Measurements from ENCODE around the gene COPA.
A peak's percentile ranks its signal among the peaks of the same experiment; 100 is the strongest.

Gene COPA

DNA sequence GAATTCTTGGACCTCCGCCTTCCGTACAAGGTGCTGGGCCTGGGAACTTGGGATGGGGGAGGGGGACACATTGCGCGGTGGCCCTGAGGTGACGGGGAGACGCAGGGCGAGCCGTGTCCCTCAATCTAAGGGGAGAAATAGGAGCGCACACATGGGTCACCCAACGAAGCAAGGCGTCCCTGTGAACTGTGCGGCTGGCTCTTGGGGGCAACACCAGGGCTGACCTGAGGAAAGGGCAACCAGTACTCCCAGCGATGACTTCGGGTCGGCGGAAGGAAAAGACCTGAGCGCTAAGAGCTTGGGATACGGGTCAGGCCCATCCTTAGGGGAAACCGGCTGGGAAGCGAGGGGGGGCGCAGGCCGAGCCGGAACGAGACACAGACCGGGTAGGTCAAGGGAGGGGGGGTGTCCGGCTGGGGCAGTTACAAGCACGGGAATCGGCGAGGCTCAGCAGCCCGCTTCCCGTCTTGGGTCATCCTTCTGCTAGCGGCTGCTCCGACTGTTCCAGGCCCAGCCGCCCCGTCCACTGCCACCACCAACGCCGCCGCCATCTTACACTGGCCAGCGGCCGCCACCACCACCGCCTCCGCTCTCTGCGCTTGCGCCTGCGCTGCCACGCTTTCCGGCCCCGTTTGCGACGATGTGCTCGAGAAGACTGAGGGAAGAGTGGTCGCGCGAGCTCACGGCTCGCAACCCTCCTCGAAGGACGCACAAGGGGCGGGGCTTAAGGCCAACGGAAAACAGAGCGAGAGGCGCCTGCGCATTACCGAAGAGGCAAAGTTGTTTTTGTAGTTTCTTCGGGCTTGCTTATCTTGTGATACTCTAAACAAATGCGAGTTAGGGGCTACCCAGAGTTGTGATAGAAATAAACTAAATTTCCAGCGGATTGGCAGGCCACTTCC is 80.9 kb downstream of the COPA start, which contains the start of gene DCAF8:
DCAF8 (minus strand) TSS at position 657 of the 902 bp plus-strand sequence. CDS start 18,541 bp downstream, outside the sequence.
- DNase-seq: peak; percentile 94

DNA sequence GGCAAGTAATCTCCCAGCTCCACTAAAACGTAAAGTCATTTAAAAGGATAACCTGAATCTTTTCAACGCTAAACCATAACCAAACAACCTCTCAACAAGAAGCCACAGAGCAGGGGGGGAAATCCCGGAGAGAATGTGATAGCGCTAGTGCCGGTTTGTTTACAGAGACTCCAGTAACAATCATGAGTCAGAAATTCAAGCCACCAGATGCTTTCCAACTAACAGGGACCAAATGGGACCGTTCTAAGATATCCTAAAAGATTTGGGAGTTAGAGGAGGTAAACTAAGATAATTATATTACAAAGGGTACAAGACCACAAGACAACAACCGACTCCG is 81.5 kb downstream of the COPA start:
- no peak for DNase-seq

DNA sequence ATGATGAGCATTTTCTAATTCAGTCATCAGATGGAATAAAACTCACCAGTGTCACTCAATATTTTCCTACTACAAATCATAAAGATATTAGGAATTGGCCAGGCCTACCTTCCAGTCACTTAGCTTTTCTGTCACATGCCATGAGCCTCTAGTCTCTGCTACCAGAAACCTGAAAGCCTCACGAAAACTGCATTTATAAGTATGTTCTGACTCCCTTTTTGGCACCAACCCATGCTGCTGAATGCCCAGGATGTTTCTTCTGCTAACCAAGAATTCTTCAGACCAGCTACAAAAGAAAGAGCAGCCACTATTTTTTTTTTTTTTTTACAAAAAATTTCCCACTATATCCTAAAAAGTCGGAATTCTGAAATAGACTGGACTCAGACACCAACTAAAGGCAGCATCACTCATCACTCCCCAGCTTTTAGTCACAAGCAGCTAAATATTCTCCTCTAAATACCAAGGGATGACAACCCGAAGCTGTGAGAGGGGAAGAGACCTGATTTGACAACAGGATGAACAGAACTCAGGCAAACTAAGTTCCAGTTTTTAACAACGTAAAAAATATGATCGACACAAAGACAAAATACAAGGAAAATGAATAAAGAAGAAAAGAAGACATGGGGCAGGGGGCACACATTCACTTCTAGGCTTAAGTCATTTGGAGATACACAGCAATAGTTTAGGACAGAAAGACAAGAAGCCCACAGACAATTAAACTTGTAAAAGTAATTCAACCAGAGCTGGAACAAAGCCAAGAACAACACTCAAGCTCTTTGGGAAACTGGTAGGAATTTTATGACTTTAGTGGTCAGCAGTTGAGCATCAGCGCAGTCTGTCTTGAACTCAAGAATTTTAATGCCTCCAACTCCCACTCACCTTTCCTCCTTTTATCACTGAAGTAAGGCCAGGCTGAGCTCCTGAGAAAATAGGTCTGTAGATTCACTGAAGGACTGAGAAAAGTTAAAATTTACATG is 82.4 kb downstream of the COPA start:
- no peak for DNase-seq

DNA sequence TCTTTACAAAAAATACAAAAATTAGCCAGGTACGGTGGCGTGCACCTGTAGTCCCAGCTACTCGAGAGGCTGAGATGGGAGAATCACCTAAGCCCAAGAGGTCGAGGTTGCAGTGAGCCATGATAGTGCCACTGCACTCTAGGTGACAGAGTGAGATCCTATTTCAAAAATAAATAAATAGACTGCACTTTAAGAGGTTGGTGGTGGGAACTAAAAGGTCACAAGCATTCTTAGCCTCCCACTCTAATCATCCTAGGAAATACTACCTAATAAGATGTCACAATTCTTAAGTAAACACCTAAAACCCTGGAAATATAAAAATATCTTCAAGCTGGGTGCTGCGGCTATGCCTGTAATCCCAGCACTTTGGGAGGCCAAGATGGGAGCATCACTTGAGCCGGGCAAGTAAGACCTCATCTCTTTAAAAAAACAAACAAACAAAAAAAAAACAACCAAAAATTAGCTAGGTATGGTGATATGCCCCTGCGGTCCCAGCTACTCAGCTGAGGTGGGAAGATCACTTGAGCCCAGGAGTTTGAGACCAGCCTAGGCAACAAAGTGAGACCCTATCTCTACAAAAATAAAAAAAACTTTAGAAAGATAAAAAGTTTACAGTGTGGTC is 84.8 kb downstream of the COPA start:
- no peak for DNase-seq

DNA sequence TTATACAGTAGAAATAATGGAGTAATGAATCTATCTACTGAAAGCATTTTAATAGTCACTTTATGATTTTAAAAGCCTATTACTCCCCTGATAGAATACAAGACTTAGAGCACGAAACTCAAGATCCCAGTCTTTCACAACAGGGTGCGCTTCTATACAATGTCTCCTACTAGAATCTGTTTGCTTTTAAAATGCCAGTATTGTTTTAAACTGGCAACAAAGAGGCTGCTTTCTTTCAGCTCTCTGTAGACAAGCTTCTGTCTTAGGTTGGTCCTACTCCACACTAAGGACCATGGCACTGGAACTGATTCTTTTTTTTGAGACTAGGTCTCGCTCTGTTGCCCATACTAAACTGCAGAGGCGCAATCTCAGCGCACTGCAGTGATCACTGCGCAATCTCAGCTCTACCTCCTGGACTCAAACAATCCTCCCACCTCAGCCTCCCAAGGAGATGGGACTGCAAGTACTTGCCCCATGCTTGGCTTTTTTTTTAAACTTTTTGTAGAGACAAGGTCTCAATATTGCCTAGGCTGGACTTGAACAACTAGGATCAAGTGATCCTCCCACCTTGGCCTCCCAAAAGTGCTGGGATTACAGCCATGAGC is 85.5 kb downstream of the COPA start:
- no peak for DNase-seq

DNA sequence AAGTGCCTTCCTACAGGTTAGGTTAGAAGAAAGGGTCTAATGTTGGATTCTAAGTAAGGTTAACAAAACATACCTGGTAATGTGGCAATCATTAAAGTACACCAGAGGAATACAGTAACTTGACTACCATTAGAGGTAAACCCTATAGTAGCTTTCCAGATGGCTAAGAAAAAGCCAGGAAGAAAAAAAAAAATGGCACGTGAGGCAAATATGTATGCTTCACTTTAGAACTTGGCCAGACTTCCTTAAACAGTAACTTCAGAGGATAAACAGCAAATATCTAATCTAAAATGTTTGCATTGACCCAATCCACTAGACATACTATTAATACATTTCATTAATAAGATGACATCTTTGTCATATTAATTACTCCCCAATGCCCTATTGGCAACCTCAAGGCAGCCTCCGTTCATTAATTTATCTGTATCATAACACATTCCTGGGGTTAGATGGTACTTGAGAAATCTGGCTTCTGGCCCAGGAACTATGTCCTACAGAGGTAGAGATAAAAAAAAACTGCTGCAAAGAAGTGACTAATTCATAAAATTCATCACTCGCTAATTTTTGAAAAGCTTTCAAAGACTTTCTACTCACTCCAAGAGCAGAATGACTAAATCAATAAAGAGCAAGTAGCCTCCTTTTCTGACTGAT is 86.5 kb downstream of the COPA start:
- no peak for DNase-seq

DNA sequence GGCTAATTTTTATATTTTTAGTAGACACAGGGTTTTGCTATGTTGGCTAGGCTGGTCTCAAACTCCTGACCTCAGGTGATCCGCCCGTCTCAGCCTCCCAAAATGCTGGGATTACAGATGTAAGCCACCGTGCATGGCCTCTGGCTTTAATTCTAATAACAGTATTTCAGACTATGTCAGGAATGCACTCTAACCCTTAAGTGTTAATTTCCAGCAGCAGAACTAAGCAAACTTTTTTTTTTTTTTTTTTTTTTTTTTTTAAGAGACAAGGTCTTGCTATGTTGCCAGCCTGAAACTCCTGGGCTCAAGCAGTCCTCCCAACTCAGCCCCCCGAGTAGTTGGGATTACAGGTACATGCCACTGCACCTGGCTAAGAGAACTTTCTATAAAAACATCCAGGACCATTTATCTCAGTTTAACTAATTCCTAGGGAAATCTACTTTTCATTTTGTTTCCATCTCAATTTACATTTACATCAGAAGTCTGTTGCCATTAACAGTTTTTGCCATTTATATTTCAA is 87.2 kb downstream of the COPA start:
- DNase-seq: no peak

DNA sequence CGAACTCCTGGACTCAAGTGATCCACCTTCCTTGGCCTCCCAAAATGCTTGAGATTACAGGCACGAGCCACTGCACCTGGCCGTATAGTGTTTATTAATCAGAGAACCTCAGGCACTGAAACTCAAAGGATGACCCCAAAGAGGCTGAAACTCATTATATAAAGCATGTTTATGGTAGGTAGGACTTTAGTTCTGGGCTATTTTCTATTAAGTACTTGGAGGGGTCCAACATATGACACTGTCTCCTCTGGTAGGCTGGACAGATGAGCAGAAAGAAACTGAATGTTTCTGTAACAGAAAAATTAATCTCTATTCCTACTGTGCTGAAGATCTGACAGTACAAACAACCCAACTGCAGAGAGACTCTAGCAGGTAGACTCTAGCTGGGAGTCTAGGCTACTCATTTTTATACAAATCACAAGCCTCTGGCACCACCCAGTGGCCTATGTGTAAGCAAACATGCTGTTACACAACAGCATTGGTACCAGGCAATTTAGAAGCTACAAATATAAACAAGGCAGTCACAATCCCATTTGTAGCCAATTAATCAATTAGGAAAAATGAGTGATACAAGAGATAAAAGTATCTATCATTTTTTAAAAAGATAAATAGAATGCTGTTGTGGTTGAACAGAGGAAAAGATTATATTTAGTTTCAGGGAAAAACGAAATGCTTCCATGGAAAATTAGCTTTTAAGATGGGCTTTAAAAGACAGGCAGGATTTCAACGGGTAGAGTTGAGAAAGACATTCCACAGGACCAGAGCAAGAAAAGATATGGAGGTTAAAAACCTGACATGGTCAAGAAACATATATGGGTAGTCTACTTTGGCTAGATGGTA is 91.1 kb downstream of the COPA start:
- DNase-seq: no peak

DNA sequence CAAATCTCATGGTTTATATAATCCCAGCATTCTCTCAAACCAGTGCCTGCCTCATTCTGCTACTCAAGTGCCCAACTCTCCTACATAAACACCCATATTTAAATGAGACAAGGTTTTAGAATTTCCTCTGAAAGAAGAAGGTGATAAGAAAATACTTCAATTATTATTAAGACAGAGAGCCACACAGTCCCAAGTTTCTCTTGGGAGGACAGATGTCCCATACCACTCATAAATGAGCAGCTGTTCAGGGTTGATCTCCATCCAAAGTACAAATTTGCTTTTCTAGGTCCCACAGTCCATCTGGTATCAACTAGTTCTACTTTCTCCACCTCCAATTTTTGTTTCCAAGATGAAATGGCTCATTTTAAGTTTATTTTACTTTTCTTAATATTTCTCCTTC is 92.0 kb downstream of the COPA start:
- no peak for DNase-seq

DNA sequence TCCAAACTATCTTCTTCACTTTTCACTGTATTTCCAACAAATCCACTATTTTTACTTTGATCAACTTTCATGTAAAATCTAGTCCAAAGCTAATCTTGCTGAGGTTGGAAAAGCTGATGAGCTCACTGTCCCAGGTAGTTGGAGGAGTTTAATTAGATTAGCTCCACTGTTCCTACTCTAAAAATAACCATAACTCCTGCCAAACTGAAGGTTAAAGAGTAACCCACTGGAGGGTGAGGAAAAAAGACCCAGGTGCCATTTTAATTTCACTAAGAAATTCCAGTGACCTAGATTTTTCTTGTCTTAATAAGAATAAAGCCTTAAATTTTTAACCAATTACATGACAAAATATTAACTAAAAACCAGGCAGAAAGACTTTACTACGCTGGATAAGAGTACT is 96.0 kb downstream of the COPA start:
- DNase-seq: no peak

DNA sequence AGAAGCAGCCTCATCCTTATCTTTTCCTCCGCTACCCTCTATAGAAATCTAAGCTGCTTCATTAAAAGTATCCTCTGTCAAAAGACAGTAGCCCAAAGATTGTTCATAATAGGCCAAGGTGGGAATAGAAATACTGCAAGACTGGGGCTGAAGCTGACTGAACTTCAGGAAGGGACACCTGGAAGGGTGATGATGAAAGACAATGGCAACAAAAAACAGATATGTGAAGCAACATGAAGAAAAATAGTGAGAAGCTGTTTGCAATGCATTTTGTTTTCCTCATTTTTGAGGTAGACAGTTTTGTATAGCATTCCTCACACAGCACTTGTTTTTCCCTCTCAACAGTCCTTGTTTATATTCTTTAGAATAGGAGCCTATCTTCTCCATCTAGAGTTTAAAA is 97.6 kb downstream of the COPA start:
- no peak for DNase-seq

DNA sequence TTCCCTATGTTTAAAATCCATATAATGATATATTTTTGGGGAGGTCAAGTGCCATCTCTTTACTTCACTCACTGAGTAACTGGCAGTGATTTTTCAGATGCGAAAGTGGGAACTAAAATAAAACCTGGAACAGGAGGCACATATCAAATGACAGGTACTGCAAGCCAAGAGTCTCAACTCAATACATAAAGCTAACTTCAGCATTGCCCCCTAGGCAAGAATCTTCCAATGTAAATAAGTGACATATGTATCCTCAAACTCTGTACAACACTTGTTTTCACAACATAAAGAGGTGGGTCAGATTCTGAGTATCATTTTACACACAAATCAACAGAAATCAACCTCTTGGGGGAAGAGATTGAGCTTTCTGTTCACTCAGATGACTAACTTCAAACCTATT is 98.8 kb downstream of the COPA start:
- no peak for DNase-seq

DNA sequence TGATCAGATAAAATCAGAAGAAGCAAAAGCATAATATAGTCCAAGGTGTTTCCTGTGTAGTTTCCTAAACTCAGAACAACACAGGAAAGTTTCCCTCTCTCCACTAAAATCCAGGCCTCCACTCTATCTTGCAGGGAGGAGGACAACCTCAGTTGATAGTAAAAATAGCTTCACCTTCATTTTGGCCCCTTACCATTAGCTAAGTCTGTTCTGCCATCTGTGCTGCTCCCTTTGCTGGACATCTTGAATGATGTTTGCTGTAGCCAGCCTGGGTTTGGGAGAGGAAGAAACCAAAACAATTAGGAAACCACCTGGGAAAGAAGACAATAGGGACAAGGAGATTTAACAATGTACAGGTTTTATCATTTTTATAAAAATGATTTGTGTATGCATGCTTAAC is 99.3 kb downstream of the COPA start:
- no peak for DNase-seq

DNA sequence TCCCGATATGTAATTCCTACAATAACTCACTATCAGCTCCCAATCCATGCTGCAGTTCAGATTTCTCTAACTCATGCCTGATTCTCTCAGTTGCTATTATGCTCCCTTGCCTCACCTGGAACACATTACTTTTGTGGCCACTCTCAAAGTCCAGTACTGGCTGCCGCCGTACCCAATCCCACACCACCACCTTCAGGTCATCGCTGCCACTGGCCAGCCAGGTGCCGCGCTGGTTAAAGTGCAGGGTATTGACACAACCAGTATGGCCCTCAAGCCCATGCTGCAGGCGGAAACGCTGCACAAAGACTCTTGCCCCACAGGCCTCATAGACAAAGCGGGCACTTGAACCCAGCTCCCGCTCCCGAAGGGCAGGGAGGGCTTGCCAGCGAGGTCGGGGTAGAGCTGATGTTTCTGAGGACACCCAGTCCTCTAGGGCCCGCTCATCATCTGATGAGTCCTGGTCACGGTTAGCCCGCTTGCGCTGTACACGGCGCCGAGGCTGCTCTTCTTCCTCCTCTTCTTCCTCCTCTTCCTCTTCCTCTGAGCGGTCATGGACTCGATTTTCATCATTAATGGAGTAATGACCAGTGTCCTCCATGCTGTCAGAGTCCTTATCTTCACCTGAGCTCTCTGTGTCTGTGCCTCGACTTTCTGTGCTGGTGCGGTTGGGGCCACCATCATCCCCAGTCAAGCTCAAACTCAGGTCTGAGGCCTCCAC is 103.3 kb downstream of the COPA start:
- no peak for DNase-seq
